Measurements from ENCODE around the gene COPRS.
"Not testable (repeated sequence)": the region's sequence is repeated elsewhere in the genome, so short reads cannot be mapped to it uniquely, and the experiment has no call there.

COPRS gene

GRCh38 chr17:31845291-31845690 is 13.8 kb downstream of the COPRS start:
- H3K4me3 ChIP-seq (ENCODE audit: low read depth, low read length): no peak overlapping the region

- no peak overlapping the region for H3K4me3 ChIP-seq (ENCODE audit: low read depth, low read length)
These were observed 15.8 kb downstream of the COPRS start for GRCh38 chr17:31843070-31843745.

- H3K4me3 ChIP-seq (ENCODE audit: low read depth, low read length): no peak overlapping the region
These were observed 16.6 kb downstream of the COPRS start for GRCh38 chr17:31842195-31843069.

GRCh38 chr17:31841850-31842194 is 17.2 kb downstream of the COPRS start:
- H3K4me3 ChIP-seq (ENCODE audit: low read depth, low read length): no peak overlapping the region

- H3K4me3 ChIP-seq (ENCODE audit: low read depth, low read length): no peak overlapping the region
These were observed 20.3 kb downstream of the COPRS start for GRCh38 chr17:31838636-31839225.

- no peak overlapping the region for H3K4me3 ChIP-seq (ENCODE audit: low read depth, low read length)
These were observed 23.1 kb downstream of the COPRS start for GRCh38 chr17:31835984-31836383.

GRCh38 chr17:31834448-31834847 is 24.6 kb downstream of the COPRS start:
- no peak overlapping the region for H3K4me3 ChIP-seq (ENCODE audit: low read depth, low read length)

GRCh38 chr17:31832746-31833145 is 26.3 kb downstream of the COPRS start:
- H3K4me3 ChIP-seq (ENCODE audit: low read depth, low read length): no peak overlapping the region

- H3K4me3 ChIP-seq (ENCODE audit: low read depth, low read length): no peak overlapping the region
These were observed 27.8 kb downstream of the COPRS start for GRCh38 chr17:31830971-31831858.

GRCh38 chr17:31829649-31830048 is 29.4 kb downstream of the COPRS start:
- no peak overlapping the region for H3K4me3 ChIP-seq (ENCODE audit: low read depth, low read length)

- not testable (repeated sequence) for H3K4me3 ChIP-seq (ENCODE audit: low read depth, low read length)
These were observed 30.1 kb downstream of the COPRS start for GRCh38 chr17:31828955-31829354.

- H3K4me3 ChIP-seq (ENCODE audit: low read depth, low read length): no peak overlapping the region
These were observed 32.9 kb downstream of the COPRS start for GRCh38 chr17:31825961-31826691.

- H3K4me3 ChIP-seq (ENCODE audit: low read depth, low read length): no peak overlapping the region
These were observed 34.2 kb downstream of the COPRS start for GRCh38 chr17:31824766-31825360.

- H3K4me3 ChIP-seq (ENCODE audit: low read depth, low read length): no peak overlapping the region
These were observed 36.0 kb downstream of the COPRS start for GRCh38 chr17:31823014-31823413.

GRCh38 chr17:31820691-31821435 is 38.2 kb downstream of the COPRS start:
- H3K4me3 ChIP-seq (ENCODE audit: low read depth, low read length): no peak overlapping the region

GRCh38 chr17:31819578-31819977 is 39.5 kb downstream of the COPRS start:
- no peak overlapping the region for H3K4me3 ChIP-seq (ENCODE audit: low read depth, low read length)

GRCh38 chr17:31818863-31819262 is 40.2 kb downstream of the COPRS start:
- not testable (repeated sequence) for H3K4me3 ChIP-seq (ENCODE audit: low read depth, low read length)

- no peak overlapping the region for H3K4me3 ChIP-seq (ENCODE audit: low read depth, low read length)
These were observed 43.8 kb downstream of the COPRS start for GRCh38 chr17:31815212-31815730.

- H3K4me3 ChIP-seq (ENCODE audit: low read depth, low read length): no peak overlapping the region
These were observed 47.9 kb downstream of the COPRS start for GRCh38 chr17:31811101-31811500.

Data from iPS-11a (cell line).